ENCODE data around the gene RSPO1. TPM values are rescaled to one million over a fixed set of nuclear protein-coding genes. Genes with fewer than 3 reads are reported as not detected.

Gene RSPO1
- total RNA-seq, 2 experiments from 2014 or later, result not detected

DNA sequence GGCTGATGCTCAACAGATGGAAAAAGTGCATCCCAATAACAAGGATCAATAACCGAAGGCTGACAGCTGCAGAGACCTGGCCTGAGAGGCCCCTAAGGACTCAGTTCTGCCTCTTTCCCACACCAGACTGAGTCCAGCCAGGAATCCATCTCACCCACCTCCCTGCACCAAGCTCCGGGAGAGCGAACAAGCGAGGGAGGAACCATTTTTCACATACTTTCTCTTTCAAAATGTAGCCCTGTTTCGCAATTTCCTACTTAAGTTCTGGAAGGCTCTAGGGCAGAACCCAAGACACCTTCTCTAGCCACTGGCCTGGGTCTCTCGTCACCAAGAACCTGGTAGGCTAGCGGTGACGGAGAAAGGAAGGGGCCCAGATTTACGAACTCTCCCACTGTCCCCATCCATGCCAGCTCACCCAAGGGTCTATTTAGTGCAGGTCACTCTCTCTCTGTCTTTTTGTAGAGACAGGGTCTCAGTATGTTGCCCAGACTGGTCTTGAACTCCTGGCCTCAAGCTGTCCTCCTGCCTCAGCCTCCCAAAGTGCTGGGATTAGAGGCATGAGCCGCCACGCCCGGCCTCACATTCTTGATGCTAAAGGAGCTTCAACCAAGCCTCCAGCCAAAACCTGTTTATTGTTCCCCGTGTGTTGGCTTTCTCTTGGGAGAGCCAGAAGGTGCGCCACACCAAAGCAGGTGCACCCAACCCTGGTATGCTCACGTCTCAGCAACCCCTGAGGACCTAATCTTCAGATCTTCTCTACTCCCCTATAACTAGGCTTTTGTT is 28.0 kb downstream of the RSPO1 start:
- Histone ChIP-seq H3K9me2 (ENCODE audit: insufficient read depth, low read length) (no peaks in the 10 kb centered on the region), H3K36me3 (ENCODE audit: insufficient read depth, low read length) (no peaks in the 10 kb centered on the region), H3K4me2 (ENCODE audit: low read length) (no peak overlapping the region), H3K4me1 (ENCODE audit: insufficient read depth, low read length, poor library complexity, severe bottlenecking) (peaks cover 11% of the 10 kb centered on the region), H4K20me1 (ENCODE audit: insufficient read depth, low read length) (no peaks in the 10 kb centered on the region), H3K79me2 (ENCODE audit: insufficient read depth, low read depth, low read length) (no peaks in the 10 kb centered on the region), H3K9me3 (ENCODE audit: low read length) (no peaks in the 10 kb centered on the region), H3K27ac (ENCODE audit: low read depth, low read length, poor library complexity, severe bottlenecking) (no peak overlapping the region), H3K4me3 (ENCODE audit: low read depth, low read length, poor library complexity, severe bottlenecking) (no peak overlapping the region), H2AFZ (ENCODE audit: low read length) (no peak overlapping the region)
- TF ChIP-seq EZH2phosphoT487 (IDR thresholded peaks at IDR 0.05; ENCODE audit: borderline replicate concordance, low read depth, low read length), result no peak
- TF ChIP-seq, protein P1, sequence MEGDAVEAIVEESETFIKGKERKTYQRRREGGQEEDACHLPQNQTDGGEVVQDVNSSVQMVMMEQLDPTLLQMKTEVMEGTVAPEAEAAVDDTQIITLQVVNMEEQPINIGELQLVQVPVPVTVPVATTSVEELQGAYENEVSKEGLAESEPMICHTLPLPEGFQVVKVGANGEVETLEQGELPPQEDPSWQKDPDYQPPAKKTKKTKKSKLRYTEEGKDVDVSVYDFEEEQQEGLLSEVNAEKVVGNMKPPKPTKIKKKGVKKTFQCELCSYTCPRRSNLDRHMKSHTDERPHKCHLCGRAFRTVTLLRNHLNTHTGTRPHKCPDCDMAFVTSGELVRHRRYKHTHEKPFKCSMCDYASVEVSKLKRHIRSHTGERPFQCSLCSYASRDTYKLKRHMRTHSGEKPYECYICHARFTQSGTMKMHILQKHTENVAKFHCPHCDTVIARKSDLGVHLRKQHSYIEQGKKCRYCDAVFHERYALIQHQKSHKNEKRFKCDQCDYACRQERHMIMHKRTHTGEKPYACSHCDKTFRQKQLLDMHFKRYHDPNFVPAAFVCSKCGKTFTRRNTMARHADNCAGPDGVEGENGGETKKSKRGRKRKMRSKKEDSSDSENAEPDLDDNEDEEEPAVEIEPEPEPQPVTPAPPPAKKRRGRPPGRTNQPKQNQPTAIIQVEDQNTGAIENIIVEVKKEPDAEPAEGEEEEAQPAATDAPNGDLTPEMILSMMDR (conservative IDR thresholded peaks at IDR 0.05; ENCODE audit: low read length), result no peak
- DNase-seq (ENCODE audit: low spot score), result no peak
- no TSS peak for BruUV-seq (replicated peaks)
- ChIA-PET POLR2A (interaction anchor here (0.6 to 1.6 kb wide), 2 partner anchors 8 to 11 kb away, joined by 4 to 6 read pairs; partner anchors contain the start of gene GNL2), CTCF (ENCODE audit: unreplicated experiment) (interaction anchor here (1.1 kb wide), 2 partner anchors 60 to 75 kb away, joined by 3 to 4 read pairs; no protein-coding TSS in a partner anchor)
- intact Hi-C loops (cut with micrococcal nuclease; ENCODE audit: unreplicated experiment), result no loop called here

DNA sequence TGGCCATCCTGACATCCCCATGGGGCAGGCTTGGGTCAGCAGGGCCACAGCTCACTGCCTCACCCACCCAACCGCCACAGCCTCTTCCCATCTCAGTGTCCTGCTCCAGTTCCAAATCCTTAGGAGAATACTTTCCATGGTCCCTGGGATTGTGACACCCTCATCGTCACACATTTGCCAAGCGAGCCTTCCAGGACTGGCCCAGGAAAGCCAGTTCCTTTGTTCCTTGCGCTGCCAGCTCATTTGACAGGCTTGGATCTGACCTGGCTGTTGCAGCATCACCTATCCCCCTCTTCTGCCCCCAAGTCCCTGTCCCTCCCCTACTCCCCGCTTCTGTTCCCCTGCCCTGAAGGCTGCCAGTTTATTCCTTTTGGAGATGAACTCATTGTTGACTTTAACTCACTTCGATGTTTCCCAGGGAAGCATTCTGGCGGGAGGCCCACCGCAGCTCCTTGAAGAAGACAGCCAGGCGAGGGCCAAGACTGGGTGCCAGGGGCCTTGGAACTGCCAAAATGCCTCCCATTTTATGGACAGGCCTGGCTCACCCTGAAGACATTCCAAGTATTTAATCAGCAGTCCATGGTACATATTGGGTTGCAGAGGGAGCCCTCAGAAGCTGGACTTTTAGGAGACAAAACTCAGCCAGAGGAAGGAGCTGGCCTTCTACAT is 28.8 kb downstream of the RSPO1 start:
- no TSS peak for BruUV-seq (replicated peaks)
- no peaks in the 10 kb centered on the region for H3K9me2 ChIP-seq (ENCODE audit: insufficient read depth, low read length)
- POLR2A ChIA-PET, result interaction anchor here (0.5 to 1.6 kb wide), 3 partner anchors 10 to 79 kb away, joined by 3 to 4 read pairs (median 3); partner anchors contain the start of gene GNL2

More for the DNA sequence above, 28.8 kb downstream of the RSPO1 start:
- H3K79me2 ChIP-seq (ENCODE audit: insufficient read depth, low read depth, low read length), result no peaks in the 10 kb centered on the region
- CTCF ChIA-PET (ENCODE audit: unreplicated experiment), result interaction anchor here (1.1 kb wide), 1 partner anchor 76 kb away, joined by 4 read pairs; no protein-coding TSS in a partner anchor
- TF ChIP-seq EZH2phosphoT487 (IDR thresholded peaks at IDR 0.05; ENCODE audit: borderline replicate concordance, low read depth, low read length), result no peak
- TF ChIP-seq, protein P1 (conservative IDR thresholded peaks at IDR 0.05; ENCODE audit: low read length), result no peak
- H3K4me1 ChIP-seq (ENCODE audit: insufficient read depth, low read length, poor library complexity, severe bottlenecking), result peaks cover 11% of the 10 kb centered on the region
- DNase-seq (ENCODE audit: low spot score), result no peak
- no peak overlapping the region for H2AFZ ChIP-seq (ENCODE audit: low read length)
- intact Hi-C loops (cut with micrococcal nuclease; ENCODE audit: unreplicated experiment), result no loop called here
- no peaks in the 10 kb centered on the region for H4K20me1 ChIP-seq (ENCODE audit: insufficient read depth, low read length)
- no peak overlapping the region for H3K4me2 ChIP-seq (ENCODE audit: low read length)
- no peak overlapping the region for H3K27ac ChIP-seq (ENCODE audit: low read depth, low read length, poor library complexity, severe bottlenecking)
- H3K9me3 ChIP-seq (ENCODE audit: low read length), result no peaks in the 10 kb centered on the region
- H3K4me3 ChIP-seq (ENCODE audit: low read depth, low read length, poor library complexity, severe bottlenecking), result no peak overlapping the region
- no peaks in the 10 kb centered on the region for H3K36me3 ChIP-seq (ENCODE audit: insufficient read depth, low read length)

All from OCI-LY7 (cell line).